NCI-H2081 (cell line): ENCODE measurements around the gene NDC1.
"Not testable (repeated sequence)": the region's sequence is repeated elsewhere in the genome, so short reads cannot be mapped to it uniquely, and the experiment has no call there.

Experiments
- DNase-seq, 2 experiments: peaks; one replicate each; lab custom pipeline; 2025; lab: John Stamatoyannopoulos, UW

NDC1 gene, protein sequence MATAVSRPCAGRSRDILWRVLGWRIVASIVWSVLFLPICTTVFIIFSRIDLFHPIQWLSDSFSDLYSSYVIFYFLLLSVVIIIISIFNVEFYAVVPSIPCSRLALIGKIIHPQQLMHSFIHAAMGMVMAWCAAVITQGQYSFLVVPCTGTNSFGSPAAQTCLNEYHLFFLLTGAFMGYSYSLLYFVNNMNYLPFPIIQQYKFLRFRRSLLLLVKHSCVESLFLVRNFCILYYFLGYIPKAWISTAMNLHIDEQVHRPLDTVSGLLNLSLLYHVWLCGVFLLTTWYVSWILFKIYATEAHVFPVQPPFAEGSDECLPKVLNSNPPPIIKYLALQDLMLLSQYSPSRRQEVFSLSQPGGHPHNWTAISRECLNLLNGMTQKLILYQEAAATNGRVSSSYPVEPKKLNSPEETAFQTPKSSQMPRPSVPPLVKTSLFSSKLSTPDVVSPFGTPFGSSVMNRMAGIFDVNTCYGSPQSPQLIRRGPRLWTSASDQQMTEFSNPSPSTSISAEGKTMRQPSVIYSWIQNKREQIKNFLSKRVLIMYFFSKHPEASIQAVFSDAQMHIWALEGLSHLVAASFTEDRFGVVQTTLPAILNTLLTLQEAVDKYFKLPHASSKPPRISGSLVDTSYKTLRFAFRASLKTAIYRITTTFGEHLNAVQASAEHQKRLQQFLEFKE

DNA sequence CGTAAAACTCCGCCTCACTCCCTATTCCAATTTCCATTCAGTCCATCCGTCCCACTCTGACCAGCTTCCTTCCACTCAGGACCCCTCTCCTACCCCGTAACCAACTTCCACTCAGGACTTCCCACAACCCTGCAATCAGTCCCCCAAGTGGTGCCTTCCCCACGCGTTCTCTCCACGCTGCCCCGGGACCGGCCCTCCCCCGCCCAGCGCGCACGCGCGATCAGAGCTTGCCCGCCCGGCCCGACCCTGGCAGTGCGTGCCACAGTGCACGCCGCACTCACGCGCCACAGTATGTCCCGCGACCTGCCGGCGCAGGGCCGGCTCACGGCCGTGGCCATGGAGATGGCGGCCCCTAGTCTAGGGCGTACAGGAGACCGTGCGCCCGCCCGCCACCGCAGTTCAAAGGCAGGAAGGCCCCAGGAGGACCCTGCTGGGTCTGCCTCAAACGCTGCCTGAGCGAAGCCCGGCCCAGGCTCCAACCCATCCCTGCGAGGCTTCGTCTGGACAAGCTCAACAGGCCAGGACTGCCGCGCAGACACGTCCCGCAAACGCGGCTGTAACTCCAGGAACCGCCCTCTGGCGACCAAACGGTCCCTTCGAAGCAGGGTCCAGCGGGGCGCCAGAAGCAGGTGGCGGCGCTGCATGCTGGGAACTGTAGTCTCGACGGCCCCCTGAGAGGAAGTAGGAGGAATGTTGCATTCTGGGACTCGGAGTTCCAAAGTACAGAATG, at the start of gene NDC1:
TSS of gene NDC1 (minus strand) at position 373 of the 730 bp plus-strand sequence. CDS start at position 338, 35 bp downstream.
- DNase-seq, result peak; percentile 94 to 97

DNA sequence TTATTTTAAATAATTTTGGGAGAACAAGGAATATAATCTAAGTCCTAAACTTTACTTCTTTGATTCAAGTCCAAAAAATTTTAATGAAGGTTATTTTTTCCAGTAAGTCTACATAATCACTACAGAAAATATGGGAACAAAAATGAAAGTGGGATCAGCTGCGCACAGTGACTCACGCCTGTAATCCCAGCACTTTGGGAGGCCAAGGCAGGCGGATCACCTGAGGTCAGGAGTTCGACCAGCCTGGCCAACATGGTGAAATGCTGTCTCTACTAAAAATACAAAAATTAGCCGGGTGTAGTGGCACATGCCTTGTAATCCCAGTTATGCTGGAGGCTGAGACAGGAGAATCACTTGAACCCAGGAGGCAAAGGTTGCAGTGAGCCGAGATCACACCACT, 45.5 kb upstream of the NDC1 start:
- not testable (repeated sequence) for DNase-seq

DNA sequence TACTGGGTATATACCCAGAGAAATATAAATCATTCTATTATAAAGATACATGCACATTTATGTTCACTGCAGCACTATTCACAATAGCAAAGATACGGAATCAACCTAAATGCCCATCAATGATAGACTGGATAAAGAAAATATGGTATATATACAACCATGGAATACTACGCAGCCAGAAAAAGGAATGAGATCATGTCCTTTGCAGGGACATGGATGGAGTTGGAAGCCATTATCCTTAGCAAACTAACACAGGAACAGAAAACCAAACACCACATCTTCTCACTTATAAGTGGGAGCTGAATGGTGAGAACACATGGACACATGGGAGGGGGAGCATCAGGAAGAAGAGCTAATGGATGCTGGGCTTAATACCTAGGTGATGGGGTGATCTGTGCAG, 43.8 kb upstream of the NDC1 start:
- not testable (repeated sequence) for DNase-seq

DNA sequence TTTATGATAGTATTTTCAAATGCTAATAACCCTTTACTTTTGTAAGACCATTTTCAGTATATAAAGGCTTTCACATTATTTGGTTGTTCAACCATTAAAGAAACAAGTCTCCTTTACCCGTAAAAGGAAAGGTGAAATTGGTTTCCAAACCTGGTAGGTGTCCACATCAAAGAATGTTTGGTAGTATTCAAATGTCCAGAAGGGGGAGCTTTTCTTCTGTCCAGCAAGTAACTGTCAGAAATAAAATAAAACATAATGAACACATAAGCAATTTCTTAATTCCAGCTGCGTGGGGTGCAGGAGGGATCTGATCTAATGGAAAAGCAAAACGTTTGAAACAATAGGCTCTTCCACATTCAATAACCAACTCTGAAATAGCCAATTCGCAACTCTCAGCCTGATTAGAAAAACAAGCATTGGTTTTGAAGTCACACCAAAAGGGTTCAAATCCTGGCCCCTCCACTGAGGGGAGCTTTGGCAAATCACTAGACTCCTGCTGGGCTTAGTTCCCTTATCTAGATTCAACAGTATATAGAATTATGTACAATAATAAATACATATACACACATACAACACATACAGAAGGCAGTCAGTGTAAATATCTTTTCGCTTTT, 40.5 kb upstream of the NDC1 start:
- peak; percentile 45 to 55 for DNase-seq

DNA sequence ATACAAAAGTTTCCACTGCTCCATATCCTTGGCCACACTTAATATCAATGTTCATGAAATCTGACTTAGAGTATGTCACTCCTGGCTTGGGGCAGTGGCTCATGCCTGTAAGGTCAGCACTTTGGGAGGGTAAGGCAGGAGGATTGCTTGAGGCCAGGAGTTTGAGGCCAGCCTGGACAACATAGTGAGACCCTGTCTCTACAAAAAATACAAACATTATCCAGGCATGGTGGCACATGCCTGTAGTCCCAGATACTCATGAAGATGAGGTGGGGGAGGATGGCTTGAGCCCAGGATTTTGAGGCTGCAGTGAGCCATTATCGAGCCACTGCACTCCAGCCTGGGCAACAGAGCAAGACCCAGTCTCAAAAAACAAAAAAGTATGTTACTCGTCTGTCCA, 37.1 kb upstream of the NDC1 start:
- DNase-seq, result not testable (repeated sequence)

GRCh38 chr1:53871773-53872484, 33.8 kb upstream of the NDC1 start:
- DNase-seq, result no peak

DNA sequence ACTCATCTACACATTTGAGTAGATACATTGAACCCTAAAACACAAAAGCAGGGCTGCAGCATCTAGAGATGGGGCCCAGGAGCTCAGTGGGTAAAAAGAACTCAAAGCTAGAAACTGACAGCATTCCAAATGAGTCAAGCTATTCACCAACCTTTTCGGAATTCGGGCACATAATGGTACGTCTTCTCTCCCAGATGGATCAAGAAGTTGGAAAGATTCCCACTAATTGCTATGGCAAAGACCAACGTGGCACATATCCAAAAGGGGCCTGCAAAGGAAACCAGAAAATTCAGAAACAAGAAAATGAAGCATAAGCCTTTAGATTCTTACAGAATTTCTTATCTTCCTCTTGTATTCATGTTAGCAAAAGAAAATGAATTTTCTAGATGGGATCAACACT, 33.1 kb upstream of the NDC1 start:
- DNase-seq, result no peak

DNA sequence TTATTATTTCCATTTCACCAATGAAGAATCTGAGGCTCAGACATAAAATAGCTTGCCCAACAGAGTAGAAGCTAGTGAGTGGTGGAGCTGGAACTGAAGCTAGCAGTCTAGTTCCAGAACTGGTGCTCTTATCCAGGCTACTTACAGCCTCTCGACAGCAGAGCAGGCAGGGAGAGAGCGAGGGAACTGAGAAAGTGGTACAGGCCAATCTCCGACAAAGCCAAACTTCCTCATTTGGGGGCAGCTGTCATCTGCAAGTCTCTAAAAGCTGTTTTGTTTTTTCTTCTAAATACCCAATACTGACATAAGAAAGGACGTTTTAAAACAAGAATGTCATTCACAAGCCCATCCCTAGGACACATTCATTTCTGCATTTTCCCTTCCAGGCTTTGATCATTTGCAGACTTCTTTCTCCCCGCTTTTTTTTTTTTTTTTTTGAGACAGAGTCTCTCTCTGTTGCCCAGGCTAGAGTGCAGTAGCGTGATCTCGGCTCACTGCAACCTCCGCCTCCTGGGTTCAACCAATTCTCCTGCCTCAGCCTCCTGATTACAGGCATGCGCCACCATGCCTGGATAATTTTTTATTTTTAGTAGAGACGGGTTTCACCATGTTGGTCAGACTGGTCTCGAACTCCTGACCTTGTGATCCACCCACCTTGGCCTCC, 31.5 kb upstream of the NDC1 start:
- no peak for DNase-seq

DNA sequence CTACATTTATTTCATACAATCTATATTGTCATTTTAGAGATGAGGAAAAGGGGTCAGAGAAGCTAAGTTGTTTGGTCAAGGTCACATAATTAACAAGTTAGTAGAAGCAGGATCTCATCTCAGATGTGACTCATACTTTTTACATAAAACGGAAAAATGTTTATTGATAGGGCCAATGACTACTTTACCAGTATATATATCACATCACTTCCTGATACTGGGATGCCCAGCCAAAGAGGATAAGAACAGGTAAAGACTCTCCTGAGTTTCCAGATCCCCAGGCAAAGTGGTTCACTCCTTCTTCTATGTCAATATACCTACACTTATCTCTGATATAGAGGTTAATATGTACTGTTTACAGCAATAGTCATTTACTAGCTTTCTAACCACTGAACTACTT, 30.5 kb upstream of the NDC1 start:
- no peak for DNase-seq

GRCh38 chr1:53862507-53862906, 24.4 kb upstream of the NDC1 start:
- DNase-seq, result no peak

DNA sequence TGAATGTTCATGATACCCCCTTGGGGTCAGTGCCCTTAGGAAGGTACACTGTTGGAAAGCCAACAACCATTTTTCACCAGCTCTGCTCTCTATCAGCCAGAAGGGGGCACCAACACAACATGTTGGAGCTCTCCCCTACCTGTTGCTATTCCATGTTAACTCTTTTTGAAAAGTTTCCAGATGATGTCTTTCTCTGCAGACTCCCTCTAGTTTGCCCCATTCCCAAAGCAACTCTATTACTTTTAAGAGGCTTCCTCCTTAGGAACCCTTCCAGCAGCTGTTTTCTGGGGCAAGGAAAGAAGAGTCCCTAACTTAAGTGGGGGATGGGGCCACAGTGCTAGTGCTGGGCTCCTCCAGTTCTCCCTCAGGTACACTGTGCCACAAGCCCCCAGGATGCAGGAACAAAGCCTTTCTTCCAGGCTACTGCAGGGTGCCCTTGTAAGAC, 22.9 kb upstream of the NDC1 start:
- DNase-seq, result peak; percentile 43 to 57

- DNase-seq, result no peak
These were observed 13.6 kb upstream of the NDC1 start for GRCh38 chr1:53851571-53852285.

GRCh38 chr1:53850082-53850673, 12.1 kb upstream of the NDC1 start:
- no peak for DNase-seq

DNA sequence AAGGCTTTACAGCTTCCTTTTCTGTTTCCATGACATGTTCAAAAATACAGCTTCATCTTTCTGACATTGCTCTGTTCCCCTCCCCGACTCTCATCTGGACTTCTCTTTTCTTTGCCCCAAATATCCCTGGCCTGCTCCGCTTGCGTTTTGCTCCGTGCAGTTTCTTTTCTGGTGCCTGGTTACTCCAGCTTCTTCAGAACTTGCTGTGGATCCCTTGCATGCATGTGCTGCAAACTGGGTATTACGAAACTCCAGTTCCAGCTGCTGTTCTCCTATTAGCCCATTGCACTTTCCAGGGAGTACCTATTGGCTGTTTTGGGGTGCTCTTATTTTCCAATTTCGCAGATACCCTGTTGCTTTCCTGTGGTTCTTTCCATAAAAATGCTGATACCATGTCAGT, 9.9 kb upstream of the NDC1 start:
- DNase-seq, result no peak

DNA sequence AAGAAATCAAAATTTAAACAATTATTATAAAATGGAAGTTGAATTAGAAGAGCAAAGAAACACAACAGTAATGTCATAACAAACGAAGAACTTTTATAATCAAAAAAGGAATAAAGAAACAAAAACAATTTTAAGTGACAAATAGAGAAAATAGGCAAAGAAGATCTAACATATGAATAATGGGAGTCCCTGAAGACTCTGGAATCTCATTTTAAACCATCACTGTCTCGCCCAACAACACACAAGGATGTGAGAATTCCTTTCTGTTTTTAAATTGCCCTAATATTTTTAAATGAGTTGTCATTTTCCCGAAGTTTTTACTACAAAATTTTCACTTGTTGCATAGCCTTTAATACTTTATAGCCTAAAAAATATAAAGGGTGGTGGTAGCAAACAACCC, 4.3 kb upstream of the NDC1 start:
- DNase-seq, result no peak

DNA sequence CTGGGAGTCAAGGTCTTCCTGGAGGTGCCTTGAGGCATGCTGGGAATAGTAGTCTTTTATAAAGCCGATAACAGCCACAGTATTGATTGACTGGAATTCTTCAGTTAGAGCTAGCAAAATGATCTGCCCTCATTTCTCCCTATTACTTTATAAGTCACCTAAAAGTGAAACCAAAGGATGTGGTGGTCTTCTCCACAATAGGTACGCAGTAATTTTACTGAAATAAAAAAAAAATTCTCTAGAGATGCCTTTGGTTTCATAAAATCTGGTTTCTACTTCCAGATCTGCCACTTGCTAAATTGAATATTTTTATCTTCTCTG, 518 bp upstream of the NDC1 start:
- no peak for DNase-seq

DNA sequence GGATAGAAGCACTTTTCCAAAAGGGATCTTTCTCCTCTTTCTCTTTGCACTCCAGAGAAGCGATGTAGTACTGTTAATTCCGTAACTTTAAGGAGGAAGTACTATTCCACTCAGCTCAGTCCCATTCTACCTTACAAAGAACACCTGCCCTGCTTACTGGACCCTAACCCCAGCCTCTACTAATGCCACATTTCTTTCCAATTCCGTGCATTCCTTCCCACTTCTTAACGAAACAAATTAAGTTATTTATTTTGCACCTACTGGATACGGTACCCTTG, 511 bp downstream of the NDC1 start:
- no peak for DNase-seq

DNA sequence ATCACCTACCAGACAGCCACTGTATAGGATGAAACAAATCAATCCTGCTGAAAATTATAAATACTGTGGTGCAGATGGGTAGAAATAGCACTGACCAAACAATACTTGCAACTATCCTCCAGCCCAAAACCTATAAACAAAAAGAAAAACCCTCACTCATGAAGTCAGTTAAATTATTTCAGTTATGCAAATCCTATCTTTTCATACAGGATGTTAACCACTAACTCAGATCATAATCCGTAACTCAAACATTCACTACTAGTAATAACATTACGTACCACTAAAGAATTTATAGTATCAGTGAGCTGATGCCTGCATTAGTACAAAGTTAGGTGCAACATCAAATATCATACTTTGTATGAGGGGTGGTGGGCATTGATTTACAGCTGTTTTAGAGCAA, 2.6 kb downstream of the NDC1 start:
- no peak for DNase-seq

DNA sequence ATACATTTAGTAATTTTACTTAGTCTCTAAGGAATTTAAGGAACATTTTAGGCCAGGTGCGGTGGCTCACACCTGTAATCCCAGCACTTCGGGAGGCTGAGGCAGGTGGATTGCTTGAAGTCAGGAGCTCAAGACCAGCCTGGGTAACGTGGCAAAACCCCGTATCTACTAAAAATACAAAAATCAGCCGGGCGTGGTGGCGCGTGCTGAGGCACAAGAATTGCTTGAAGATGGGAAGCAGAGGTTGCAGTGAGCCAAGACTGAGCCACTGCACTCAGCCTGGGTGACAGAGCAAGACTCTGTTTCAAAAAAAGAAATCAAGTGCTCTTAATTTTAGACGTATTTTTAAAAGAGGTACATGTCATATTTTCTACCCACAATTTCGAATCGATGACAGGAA, 3.3 kb downstream of the NDC1 start:
- DNase-seq, result no peak

- DNase-seq, result no peak
These were observed 4.7 kb downstream of the NDC1 start for GRCh38 chr1:53833393-53833792.

GRCh38 chr1:53826367-53826766, 11.7 kb downstream of the NDC1 start:
- DNase-seq, result no peak
